SK-N-SH treated with all-trans-retinoic acid at 6 μM for 48 hours (cell line): ENCODE results near the gene HSPA1B.

Experiments
- BACH2 ChIP-seq: fragments of 250-450 bp; sonication (Bioruptor Pico); IDR thresholded peaks from 2 replicates; pipeline ENCODE4 v1.9.0; 2021; ENCODE audit warnings: mild to moderate bottlenecking, borderline replicate concordance
- CREB5 ChIP-seq: fragments of 250-450 bp; sonication (Bioruptor Pico); IDR thresholded peaks from 2 replicates; pipeline ENCODE4 v1.5.1; 2020; ENCODE audit warnings: low read depth, mild to moderate bottlenecking, moderate library complexity
- ESRRG ChIP-seq: fragments of 250-450 bp; sonication (Bioruptor Pico); IDR thresholded peaks from 2 replicates; pipeline ENCODE4 v1.6.1; 2021; ENCODE audit warnings: mild to moderate bottlenecking
- ISL1 ChIP-seq: fragments of 250-450 bp; sonication (Bioruptor Pico); IDR thresholded peaks from 2 replicates; pipeline ENCODE4 v2.1.2; 2022; ENCODE audit warnings: mild to moderate bottlenecking, moderate library complexity
- PATZ1 ChIP-seq: fragments of 250-450 bp; sonication (Bioruptor Pico); IDR thresholded peaks from 2 replicates; pipeline ENCODE4 v1.8.0; 2020; ENCODE audit warnings: mild to moderate bottlenecking, moderate library complexity, borderline replicate concordance
- RARB ChIP-seq: fragments of 250-450 bp; sonication (Bioruptor Pico); IDR thresholded peaks from 2 replicates; pipeline ENCODE4 v1.8.0; 2021; ENCODE audit warnings: mild to moderate bottlenecking, moderate library complexity
- TCF4 ChIP-seq: fragments of 250-450 bp; sonication (Bioruptor Pico); IDR thresholded peaks from 2 replicates; pipeline ENCODE4 v1.8.0; 2021; ENCODE audit warnings: mild to moderate bottlenecking, moderate library complexity, borderline replicate concordance
- TSHZ2 ChIP-seq: fragments of 250-450 bp; sonication (Bioruptor Pico); IDR thresholded peaks from 2 replicates; pipeline ENCODE4 v1.5.0; 2020; ENCODE audit warnings: mild to moderate bottlenecking, moderate library complexity
- ZC3H10 ChIP-seq: fragments of 250-450 bp; sonication (Bioruptor Pico); IDR thresholded peaks from 2 replicates; pipeline ENCODE4 v1.5.1; 2021; ENCODE audit warnings: mild to moderate bottlenecking, moderate library complexity
- ZFP30 ChIP-seq: fragments of 450-650 bp; formaldehyde crosslinking; IDR thresholded peaks from 2 replicates; pipeline ENCODE4 v1.5.0; 2022; ENCODE audit warnings: mild to moderate bottlenecking, moderate library complexity
- ZNF565 ChIP-seq: fragments of 450-650 bp; formaldehyde crosslinking; conservative IDR thresholded peaks from 2 replicates; pipeline ENCODE4 v1.5.0; 2020; ENCODE audit warnings: low read depth, mild to moderate bottlenecking, moderate library complexity
- ZNF70 ChIP-seq: fragments of 450-650 bp; formaldehyde crosslinking; IDR thresholded peaks from 2 replicates; pipeline ENCODE4 v1.5.0; 2020; ENCODE audit warnings: mild to moderate bottlenecking, moderate library complexity
- ZNF8 ChIP-seq: fragments of 450-650 bp; formaldehyde crosslinking; IDR thresholded peaks from 2 replicates; pipeline ENCODE4 v1.5.0; 2020; ENCODE audit warnings: mild to moderate bottlenecking, moderate library complexity

- TF ChIP-seq ZNF8 (CRISPR knock-in tag) (no peak), PATZ1 (CRISPR knock-in tag) (no peak), ISL1 (no peak), ZNF70 (CRISPR knock-in tag) (no peak), BACH2 (CRISPR knock-in tag) (no peak), TCF4 (no peak), CREB5 (no peak), ZNF565 (CRISPR knock-in tag) (no peak), RARB (CRISPR knock-in tag) (no peak), TSHZ2 (CRISPR knock-in tag) (no peak), ZC3H10 (CRISPR knock-in tag) (no peak), ZFP30 (CRISPR knock-in tag) (no peak), ESRRG (CRISPR knock-in tag) (no peak)
Observed at GRCh38 chr6:31778193-31778592, 49.3 kb upstream of the HSPA1B start.
